HG02840 (cell line): ENCODE measurements around the gene DYNC1I1.
"Not testable (repeated sequence)": the region's sequence is repeated elsewhere in the genome, so short reads cannot be mapped to it uniquely, and the experiment has no call there.

Experiments
- ATAC-seq: cut with Tn5 transposase; IDR thresholded peaks from one replicate; pipeline ENCODE4 v1.9.1; 2021; ENCODE audit warnings: mild to moderate bottlenecking, moderate library complexity, moderate number of reproducible peaks; ENCODE audit not compliant: unreplicated experiment, low FRiP score

DYNC1I1 gene

GRCh38 chr7:95901006-95901405, 128.7 kb downstream of the DYNC1I1 start:
- no peak for ATAC-seq

GRCh38 chr7:95904099-95904498, 131.7 kb downstream of the DYNC1I1 start:
- no peak for ATAC-seq

- ATAC-seq, result no peak
Observed at GRCh38 chr7:95905167-95905566, 132.8 kb downstream of the DYNC1I1 start.

GRCh38 chr7:95906851-95907250, 134.5 kb downstream of the DYNC1I1 start:
- ATAC-seq, result no peak

- no peak for ATAC-seq
Observed at GRCh38 chr7:95907337-95907736, 135.0 kb downstream of the DYNC1I1 start.

GRCh38 chr7:95908499-95908898, 136.1 kb downstream of the DYNC1I1 start:
- no peak for ATAC-seq

- no peak for ATAC-seq
Observed at GRCh38 chr7:95910341-95910740, 138.0 kb downstream of the DYNC1I1 start.

- no peak for ATAC-seq
Observed at GRCh38 chr7:95915731-95916130, 143.4 kb downstream of the DYNC1I1 start.

- no peak for ATAC-seq
Observed at GRCh38 chr7:95916573-95917297, 144.4 kb downstream of the DYNC1I1 start.

GRCh38 chr7:95917634-95918033, 145.3 kb downstream of the DYNC1I1 start:
- no peak for ATAC-seq

- ATAC-seq, result no peak
Observed at GRCh38 chr7:95919556-95919955, 147.2 kb downstream of the DYNC1I1 start.

GRCh38 chr7:95921543-95921942, 149.2 kb downstream of the DYNC1I1 start:
- no peak for ATAC-seq

GRCh38 chr7:95922191-95922590, 149.8 kb downstream of the DYNC1I1 start:
- ATAC-seq, result no peak

- ATAC-seq, result no peak
Observed at GRCh38 chr7:95925236-95925635, 152.9 kb downstream of the DYNC1I1 start.

- ATAC-seq, result no peak
Observed at GRCh38 chr7:95925971-95926370, 153.6 kb downstream of the DYNC1I1 start.

- no peak for ATAC-seq
Observed at GRCh38 chr7:95927756-95928155, 155.4 kb downstream of the DYNC1I1 start.

- no peak for ATAC-seq
Observed at GRCh38 chr7:95929710-95930280, 157.4 kb downstream of the DYNC1I1 start.

GRCh38 chr7:95931460-95932232, 159.3 kb downstream of the DYNC1I1 start:
- no peak for ATAC-seq

- ATAC-seq, result no peak
Observed at GRCh38 chr7:95933618-95934017, 161.3 kb downstream of the DYNC1I1 start.

- ATAC-seq, result not testable (repeated sequence)
Observed at GRCh38 chr7:95944867-95945266, 172.5 kb downstream of the DYNC1I1 start.

GRCh38 chr7:95950698-95951097, 178.3 kb downstream of the DYNC1I1 start:
- ATAC-seq, result no peak

GRCh38 chr7:95951531-95951930, 179.2 kb downstream of the DYNC1I1 start:
- no peak for ATAC-seq
